Stimulated activated CD8-positive, alpha-beta memory T cell treated with anti-CD3 and anti-CD28 coated beads, Interleukin-4, amount 100 ng/mL, for 4 hours (primary cell): ENCODE data around the gene PCGF6.

Experiments
- DNase-seq, 2 donors: peaks; one replicate each; pipeline ENCODE4 v3.0.0-alpha.2; 2020; ENCODE audit warnings: low read depth in 2 of 2, low spot score in 1 of 2

Gene PCGF6

DNA sequence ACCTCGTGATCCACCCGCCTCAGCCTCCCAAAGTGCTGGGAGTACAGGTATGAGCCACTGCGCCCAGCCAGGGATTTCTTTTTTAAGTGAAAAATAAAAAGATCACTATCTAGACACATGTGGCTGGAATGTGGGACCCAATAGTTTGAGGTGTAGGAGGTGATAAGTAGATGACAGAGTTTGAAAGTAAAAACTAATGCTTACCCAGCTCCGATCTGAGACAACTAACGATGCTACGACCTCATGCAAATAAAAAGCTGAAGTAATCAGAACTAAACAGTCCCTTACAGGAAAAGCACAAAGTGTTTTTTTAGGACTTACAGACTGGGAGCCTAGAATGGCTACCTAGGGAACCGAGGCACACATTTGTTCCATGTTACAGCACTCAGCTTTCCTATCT is 23.0 kb downstream of the PCGF6 start:
- no peak for DNase-seq

DNA sequence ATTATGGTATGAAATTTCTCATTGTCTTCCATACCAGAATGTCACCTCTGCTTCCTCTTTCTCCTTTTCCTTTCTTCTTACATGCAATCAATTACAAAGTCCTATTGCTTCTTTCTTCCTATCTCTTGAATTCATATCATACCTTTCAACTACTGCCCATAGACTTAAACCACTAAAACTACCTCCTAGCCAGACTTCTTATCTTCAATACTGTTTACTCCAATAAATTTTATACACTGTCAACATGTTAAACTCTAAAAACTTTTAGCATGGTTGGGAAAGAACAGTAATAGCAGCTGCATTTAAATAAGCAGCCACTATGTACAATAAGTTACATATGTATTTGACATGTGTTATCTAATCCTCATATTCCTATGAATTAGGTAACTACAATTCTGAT is 34.9 kb downstream of the PCGF6 start:
- DNase-seq = no peak

DNA sequence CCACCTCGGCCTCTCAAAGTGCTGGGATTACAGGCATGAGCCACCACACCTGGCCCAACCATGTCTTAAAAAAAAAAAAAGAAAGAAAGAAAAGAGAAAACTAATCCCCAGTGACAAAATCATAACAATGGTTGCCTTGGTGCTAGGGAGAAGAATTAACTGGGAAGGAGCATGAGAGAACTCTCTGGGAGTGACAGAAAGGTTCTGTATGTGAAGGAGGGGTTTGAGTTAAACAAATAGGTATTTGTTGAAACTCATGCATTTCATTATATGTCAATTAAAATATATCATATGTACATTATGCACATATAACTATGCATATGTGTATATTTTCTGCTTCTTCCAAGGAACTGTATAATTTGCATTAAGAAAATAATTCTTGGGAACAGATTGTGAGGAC is 40.7 kb downstream of the PCGF6 start:
- DNase-seq = no peak

DNA sequence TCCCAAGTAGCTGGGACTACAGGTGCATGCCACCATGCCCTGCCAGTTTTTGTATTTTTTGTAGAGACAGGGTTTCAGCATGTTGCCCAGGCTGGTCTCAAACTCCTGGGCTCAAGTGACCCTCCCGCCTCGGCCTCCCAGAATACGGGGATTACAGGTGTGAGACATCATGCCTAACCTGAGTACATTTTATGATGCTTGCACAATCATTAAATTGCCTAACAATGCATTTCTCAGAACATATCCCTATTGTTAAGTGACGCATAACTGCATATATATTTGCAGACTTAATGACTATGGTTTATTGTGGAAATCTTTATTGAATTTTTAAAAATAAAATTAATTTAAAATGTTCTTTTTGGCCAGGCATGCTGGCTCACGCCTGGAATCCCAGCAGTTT is 43.3 kb downstream of the PCGF6 start:
- no peak for DNase-seq

DNA sequence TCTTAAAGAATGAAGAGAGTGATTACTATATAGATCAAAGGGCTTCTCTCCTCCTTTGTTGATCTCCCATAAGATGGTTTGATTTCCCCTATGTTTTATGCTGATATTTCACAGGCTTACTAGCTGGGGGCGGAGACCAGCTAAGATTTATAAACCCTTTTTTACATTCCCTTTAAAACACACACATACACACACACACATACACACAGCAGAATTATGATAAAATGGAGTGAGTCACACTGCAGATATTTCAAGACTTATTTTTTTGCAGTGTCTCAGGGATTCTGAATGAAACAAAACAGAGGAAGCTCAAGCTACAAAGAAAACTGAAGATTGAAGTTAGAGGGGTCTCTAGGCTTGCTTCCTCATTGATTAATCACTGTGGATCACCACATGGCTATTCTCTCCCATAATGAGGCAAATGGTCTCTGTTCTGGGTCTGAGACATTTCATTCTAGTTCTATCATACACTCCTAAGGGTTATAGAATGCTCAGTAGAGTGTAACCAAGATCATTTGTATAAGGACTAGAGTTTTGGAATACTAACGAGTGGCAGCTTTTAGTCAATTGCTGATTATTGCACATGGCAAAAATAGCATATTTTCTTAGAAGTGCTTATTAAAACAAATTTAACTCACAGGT is 55.4 kb downstream of the PCGF6 start:
- no peak for DNase-seq

DNA sequence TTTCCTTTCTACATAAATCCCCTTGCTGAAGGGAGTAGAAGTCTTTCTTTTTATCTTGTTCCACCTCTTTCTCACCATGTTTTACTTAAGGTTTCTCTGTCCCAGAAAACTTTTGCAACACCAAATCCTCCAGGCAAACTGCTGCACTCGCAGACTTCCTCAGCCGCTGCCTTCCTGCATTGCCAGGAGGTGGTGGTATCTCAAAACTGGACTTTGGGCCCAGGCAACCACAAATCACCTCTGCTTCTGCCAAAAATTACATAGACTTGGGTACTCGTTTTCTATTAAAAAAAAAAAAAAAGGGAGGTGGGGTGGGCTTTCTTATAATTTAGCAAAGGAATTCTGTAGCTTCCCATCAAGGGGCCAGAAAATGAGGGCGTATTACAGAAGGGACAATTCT is 59.4 kb downstream of the PCGF6 start:
- no peak for DNase-seq

DNA sequence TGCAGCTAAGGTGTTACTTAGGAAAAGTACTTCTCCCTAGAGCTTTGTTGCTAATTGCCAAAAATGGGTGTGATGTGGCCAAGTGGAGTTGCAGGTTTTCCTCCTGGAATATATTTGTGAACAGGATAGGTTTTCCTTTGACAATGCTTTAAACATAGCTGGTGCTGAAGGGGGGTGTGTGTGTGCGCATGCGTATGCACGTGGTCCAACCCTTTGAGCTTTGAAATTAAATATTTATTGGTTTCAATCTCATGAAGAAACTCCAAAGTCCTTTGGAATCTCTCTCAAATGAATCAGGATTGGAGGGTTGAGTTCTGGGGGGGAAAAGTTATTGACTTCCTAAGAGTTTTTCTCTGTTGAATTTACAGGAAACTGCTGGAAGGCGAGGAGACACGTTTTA is 62.9 kb downstream of the PCGF6 start:
- no peak for DNase-seq

DNA sequence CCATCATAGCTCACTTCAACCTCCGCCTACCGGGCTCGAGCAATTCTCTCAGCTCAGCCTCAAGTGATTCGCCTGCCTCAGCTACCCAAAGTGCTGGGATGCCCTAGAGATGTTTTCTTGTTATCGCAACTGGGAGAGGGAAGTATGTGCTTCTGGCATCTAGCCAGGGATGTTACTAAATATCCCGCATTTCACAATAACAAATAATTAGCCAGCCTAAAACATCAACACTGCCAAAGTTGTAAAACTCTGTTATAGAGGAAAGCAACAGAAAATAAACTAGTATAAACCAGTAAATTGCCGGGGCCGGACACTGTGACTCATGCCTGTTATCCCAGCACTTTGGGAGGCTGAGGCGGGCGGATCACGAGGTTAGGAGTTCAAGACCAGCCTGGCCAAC is 66.8 kb downstream of the PCGF6 start:
- DNase-seq = no peak

DNA sequence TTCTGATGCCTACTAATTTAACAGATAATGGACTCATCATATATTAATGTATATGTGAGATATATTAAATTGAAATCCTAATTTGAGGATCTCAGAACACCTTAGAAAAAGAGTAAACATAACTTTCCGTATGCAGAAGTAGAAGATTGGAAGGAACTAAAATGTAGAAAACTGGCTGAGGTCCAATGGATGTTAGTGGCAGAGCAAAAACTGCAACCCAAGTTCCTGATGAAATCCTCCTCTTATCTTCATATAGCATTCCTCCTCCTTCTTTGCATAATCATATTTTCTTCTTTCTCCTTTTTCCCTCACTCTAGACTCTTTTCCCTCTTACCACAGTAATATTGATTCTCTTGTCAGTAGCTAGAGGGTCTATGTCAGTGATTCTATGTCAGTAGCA is 68.0 kb downstream of the PCGF6 start:
- DNase-seq = no peak

DNA sequence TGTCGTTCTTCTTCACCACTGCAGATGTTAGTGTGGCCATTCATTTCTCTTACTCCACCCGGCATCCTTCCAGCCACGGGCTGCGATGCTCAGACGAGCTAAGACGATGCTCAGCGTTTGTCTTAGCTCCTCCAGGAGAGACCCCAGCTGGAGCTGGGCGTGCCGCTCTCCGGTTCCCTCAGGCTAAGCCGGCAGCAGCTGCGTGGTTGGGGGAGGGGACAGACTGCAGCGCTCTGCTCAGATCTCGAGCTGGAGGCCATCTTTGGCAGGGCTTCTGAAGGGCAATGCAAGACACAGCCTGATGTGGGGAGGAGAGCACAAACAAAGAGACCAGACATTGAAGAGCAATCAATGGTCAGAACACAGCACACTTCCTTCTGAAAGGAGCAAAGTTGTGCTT is 69.2 kb downstream of the PCGF6 start:
- DNase-seq = no peak

DNA sequence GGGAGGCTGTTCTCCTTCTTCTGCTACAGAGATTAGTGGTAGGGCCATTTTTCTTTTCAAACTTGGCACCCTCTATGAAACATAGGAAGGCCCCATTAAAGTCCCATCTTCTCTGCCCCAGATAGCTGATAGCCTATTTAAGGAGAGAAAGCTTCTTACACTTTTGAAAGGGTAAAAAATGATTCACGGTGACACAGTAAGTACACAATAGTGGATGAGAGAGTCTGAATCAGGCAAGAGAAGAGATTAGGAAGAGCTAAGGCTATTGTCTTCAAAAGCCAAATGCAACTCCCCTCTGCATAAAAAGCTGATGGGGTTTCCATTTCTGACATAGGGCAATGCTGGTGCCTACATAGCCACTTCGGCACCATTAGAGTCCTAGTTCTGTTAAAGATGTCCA is 70.4 kb downstream of the PCGF6 start:
- DNase-seq = no peak

DNA sequence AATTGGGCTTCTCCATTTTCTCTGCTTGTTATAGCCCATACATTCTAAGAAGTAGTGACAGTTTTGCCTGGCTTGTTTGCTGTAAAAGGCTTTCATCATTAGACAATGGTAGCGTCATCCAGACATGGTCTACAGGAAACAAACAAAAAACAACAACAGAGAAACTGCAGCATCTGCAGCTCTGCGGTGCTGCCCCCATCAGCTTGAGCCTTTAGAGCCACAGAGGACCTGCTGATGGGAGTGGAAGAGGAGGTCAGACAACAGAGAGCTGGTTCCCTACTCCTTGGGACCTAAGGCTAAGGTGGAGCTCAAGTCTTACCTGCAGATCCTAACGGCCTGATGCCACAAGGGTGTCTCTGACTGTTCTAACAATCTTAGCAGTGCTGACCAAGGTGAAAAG is 70.9 kb downstream of the PCGF6 start:
- DNase-seq = no peak

DNA sequence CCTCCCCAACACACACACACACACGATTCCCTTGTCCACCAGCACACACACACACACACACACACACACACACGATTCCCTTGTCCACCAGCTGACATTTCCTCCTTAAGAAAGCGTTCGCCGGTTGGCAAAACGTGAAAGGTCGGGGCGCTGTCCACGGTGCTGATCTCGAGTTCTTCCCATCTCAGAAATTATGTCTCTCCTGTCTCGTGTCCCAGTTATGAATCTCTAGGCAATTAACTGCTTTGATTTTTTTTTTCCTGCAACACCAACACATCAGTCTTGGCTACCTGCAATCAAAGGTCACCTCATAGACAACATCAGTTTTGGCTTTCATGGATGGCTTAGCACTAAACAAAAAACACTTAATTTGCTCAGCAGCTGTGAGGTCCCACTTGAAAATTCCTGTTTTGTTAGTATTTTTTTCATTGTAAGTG is 72.1 kb downstream of the PCGF6 start:
- DNase-seq = peak in 1 of 2 donors; percentile 5

DNA sequence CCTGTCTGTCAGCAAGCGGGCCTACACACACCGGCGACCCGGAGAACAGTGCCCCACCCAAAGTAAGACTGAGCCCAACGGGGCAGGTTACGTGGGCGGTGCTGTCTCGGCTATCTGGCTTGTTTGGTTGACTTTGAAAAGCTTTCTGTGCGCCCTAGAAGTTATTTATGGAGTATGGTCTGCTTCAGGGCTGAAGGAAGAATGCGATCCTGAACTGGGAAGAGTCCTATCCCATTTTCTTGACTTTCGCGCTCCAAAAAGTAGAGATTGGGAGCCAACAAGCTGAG is 72.5 kb downstream of the PCGF6 start:
- no peak for DNase-seq

DNA sequence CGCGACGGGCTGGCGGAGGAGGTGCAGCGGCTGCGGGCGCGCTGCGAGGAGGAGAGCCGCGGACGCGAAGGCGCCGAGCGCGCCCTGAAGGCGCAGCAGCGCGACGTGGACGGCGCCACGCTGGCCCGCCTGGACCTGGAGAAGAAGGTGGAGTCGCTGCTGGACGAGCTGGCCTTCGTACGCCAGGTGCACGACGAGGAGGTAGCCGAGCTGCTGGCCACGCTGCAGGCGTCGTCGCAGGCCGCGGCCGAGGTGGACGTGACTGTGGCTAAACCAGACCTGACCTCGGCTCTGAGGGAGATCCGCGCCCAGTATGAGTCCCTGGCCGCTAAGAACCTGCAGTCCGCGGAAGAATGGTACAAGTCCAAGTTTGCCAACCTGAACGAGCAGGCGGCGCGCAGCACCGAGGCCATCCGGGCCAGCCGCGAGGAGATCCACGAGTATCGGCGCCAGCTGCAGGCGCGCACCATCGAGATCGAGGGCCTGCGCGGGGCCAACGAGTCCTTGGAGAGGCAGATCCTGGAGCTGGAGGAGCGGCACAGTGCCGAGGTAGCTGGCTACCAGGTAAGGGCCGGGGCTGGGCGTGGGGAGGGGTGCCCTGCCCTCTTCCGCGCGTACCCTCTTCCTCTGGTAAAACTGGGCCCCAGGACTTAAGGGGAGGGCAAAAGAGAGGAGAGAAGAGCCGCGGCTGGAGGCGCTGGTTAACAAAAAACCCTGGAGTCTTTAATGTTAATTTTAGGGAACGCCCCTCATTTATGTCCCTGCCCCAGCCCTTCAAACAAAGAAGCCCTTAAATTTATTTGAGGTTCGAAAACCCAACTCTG is 73.0 kb downstream of the PCGF6 start:
- no peak for DNase-seq

DNA sequence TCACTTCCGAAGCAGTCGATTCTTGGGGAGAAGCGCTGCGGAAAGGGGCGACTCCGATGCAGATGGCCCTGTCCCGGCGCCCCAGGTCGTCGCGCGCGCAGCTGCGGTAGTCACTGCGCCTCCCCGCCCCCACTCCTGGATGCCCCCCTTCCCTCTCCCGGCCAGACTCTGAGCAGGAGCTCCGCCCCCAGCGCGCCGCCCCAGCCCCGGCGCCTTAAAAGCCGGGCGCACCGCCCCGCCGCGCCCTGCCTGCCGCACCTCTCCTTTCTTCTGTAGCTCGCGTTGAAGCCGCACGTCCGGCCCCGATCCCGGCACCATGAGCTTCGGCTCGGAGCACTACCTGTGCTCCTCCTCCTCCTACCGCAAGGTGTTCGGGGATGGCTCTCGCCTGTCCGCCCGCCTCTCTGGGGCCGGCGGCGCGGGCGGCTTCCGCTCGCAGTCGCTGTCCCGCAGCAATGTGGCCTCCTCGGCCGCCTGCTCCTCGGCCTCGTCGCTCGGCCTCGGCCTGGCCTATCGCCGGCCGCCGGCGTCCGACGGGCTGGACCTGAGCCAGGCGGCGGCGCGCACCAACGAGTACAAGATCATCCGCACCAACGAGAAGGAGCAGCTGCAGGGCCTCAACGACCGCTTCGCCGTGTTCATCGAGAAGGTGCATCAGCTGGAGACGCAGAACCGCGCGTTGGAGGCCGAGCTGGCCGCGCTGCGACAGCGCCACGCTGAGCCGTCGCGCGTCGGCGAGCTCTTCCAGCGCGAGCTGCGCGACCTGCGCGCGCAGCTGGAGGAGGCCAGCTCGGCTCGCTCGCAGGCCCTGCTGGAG is 73.8 kb downstream of the PCGF6 start, which contains the start of gene INA:
Gene INA (plus strand): TSS at position 243 of the 817 bp plus-strand sequence. CDS start 74 bp downstream, at position 317.
- no peak for DNase-seq

DNA sequence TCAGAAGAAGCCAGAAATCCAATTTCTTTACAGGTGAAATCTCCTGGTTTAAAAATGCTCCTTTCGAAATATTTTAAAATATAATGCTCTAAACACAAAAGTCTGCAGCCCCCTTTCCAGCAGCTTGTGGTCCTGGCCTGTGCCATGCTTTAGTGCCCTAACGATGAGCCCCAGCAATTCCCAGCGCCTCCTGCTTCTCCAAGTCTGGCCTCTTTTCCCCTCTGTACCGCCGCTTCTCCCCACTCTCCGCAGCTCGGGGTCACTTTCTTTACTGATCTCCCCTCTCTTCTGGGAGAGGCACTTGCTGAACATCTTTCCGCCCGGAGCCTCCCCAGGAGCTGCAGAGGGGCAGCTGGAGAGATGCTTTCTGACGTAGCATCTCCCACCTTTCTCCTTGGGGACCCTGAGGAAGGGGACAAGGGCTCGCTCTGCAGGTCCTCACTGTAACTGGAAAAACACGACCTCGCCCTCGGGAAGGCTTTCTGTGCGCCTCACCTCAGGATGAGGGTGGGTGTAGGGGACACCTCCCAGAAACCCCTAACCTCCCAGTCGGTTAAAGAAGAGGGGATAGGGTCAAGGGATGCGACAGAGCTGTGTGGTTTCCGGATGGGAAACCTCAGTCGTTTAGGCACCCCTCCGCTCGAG is 74.6 kb downstream of the PCGF6 start:
- DNase-seq = no peak

DNA sequence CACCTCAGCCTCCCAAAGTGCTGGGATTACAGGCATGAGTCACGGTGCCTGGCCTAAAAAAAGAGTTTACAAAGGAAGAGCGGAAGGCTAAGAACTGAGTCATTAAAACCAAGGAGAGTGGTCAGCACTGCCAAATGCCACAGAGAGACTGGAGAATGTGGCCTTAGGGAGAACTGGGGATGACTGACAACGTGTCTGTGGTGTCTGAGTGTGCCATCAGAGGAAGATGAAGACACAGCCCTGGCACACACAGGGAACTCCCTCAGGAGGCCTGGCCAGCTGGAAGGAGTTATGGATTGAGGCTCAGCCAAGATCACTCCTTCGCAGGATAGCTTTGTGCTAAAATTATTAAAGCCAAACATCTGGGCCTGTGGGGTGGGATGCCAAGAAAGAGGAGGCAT is 77.9 kb downstream of the PCGF6 start:
- no peak for DNase-seq

DNA sequence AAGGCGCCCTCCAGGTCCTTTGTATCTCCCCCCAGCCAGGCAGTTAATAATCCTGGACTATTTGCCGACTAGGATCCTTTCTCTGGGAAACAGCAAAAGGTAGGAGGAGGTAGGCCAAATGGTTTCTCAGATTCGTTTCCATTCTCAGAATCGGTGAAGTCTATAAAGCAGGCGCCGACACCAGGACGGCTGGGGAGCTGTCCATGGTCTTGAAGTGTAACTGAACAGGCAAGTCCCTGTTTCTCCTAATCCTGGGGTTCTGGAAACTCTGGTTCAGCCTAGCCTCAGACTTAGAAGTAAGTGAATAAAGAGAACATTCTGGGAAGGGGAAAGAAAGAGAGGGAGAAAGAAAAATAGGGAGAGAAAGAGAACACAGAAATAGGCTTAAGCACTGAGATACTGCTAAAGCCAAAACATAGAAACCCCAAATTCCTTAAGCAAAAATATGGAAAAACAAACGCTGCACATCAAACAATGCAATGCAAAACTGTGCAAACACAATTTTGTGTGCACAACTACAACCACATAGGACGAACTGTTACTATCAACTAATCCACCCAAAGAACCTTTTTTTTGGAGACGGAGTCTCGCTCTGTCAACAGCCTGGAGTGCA is 85.1 kb downstream of the PCGF6 start:
- no peak for DNase-seq

DNA sequence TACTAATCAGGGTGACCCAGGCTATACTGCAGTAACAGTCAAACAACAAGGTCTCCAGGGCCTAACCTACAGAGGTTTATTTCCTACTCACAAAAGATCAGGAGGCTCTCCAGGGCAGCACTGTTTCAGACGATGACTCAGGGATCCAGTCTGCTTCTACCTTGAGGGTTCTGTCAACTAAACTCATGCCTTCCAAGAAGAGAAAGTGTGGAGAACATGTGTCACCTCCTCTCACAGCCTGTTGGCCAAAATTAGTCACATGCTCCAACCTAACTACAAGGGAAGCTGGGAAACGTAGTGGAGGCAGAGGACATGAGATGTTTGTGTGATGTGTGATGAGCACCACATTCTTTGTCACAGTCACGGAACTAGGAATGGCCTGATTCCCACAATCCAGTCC is 88.7 kb downstream of the PCGF6 start:
- no peak for DNase-seq

DNA sequence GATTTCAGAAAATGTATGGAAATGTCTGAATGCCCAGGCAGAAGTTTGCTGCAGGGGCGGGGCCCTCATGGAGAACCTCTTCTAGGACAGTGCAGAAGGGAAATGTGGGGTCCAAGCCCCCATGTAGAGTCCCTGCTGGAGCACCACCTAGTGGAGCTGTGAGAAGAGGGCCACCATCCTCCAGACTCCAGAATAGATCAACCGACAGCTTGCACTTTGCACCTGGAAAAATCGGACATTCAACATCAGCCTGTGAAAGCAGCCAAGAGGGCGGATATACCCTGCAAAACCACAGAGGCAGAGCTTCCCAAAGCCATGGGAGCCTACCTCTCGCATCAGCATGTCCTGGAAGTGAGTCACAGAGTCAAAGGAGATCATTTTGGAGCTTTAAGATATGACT is 91.0 kb downstream of the PCGF6 start:
- DNase-seq = no peak
